ENCODE data around the gene TMEM33.

Gene TMEM33

GRCh38 chr4:41939016-41939626 is 3.9 kb downstream of the TMEM33 start:
- no peak for DNase-seq (ENCODE audit: low spot score)

GRCh38 chr4:41940834-41941233 is 5.6 kb downstream of the TMEM33 start:
- DNase-seq (ENCODE audit: low spot score), result no peak

GRCh38 chr4:41943506-41943905 is 8.3 kb downstream of the TMEM33 start:
- DNase-seq (ENCODE audit: low spot score), result no peak

- no peak for DNase-seq (ENCODE audit: low spot score)
Measured at GRCh38 chr4:41944089-41944488, 8.9 kb downstream of the TMEM33 start.

- DNase-seq (ENCODE audit: low spot score), result no peak
Measured at GRCh38 chr4:41949531-41949930, 14.3 kb downstream of the TMEM33 start.

GRCh38 chr4:41957634-41958033 is 22.4 kb downstream of the TMEM33 start:
- DNase-seq (ENCODE audit: low spot score), result peak; percentile 27

- DNase-seq (ENCODE audit: low spot score), result peak; percentile 29
Measured at GRCh38 chr4:41963105-41963504, 27.9 kb downstream of the TMEM33 start.

GRCh38 chr4:41964401-41964800 is 29.2 kb downstream of the TMEM33 start:
- DNase-seq (ENCODE audit: low spot score), result no peak

- no peak for DNase-seq (ENCODE audit: low spot score)
Measured at GRCh38 chr4:41967392-41967791, 32.2 kb downstream of the TMEM33 start.

- DNase-seq (ENCODE audit: low spot score), result no peak
Measured at GRCh38 chr4:41969671-41970070, 34.4 kb downstream of the TMEM33 start.

- DNase-seq (ENCODE audit: low spot score), result no peak
Measured at GRCh38 chr4:41975341-41975740, 40.1 kb downstream of the TMEM33 start.

- DNase-seq (ENCODE audit: low spot score), result no peak
Measured at GRCh38 chr4:41976775-41977516, 41.7 kb downstream of the TMEM33 start.

GRCh38 chr4:41977709-41978108 is 42.5 kb downstream of the TMEM33 start:
- DNase-seq (ENCODE audit: low spot score), result no peak

GRCh38 chr4:41981456-41981855 is 46.2 kb downstream of the TMEM33 start, which contains the start of gene DCAF4L1:
TSS of gene DCAF4L1 (plus strand) at chr4:41981756. CDS start at chr4:41981793, 37 bp downstream.
- no peak for DNase-seq (ENCODE audit: low spot score)

GRCh38 chr4:41982716-41983115 is 47.5 kb downstream of the TMEM33 start:
- DNase-seq (ENCODE audit: low spot score), result no peak

- DNase-seq (ENCODE audit: low spot score), result no peak
Measured at GRCh38 chr4:41985151-41985550, 49.9 kb downstream of the TMEM33 start.

GRCh38 chr4:41989994-41990364 is 54.8 kb downstream of the TMEM33 start:
- DNase-seq (ENCODE audit: low spot score), result no peak

GRCh38 chr4:41990365-41991111 is 55.3 kb downstream of the TMEM33 start, which contains the start of gene SLC30A9:
TSS of gene SLC30A9 (plus strand) at chr4:41990530. CDS start at chr4:41990652, 122 bp downstream.
- peak; percentile 95 for DNase-seq (ENCODE audit: low spot score)

GRCh38 chr4:41991916-41992767 is 56.9 kb downstream of the TMEM33 start:
- DNase-seq (ENCODE audit: low spot score), result no peak

GRCh38 chr4:41992967-41993857 is 58.0 kb downstream of the TMEM33 start:
- no peak for DNase-seq (ENCODE audit: low spot score)

GRCh38 chr4:41994461-41994985 is 59.3 kb downstream of the TMEM33 start:
- DNase-seq (ENCODE audit: low spot score), result no peak
